ENCODE data around the gene AGBL5.

Gene AGBL5

GRCh38 chr2:27050996-27051901, at the start of gene AGBL5:
TSS of gene AGBL5 (plus strand) at chr2:27051668. CDS start at chr2:27052959, 1,291 bp downstream.
- DNase-seq (ENCODE audit: low read depth, low spot score), result peak; percentile 83

- DNase-seq (ENCODE audit: low read depth, low spot score), result no peak
These were observed 49.5 kb upstream of the AGBL5 start for GRCh38 chr2:27001950-27002349.

- DNase-seq (ENCODE audit: low read depth, low spot score), result no peak
These were observed 48.5 kb upstream of the AGBL5 start for GRCh38 chr2:27003007-27003406.

- DNase-seq (ENCODE audit: low read depth, low spot score), result no peak
These were observed 47.6 kb upstream of the AGBL5 start for GRCh38 chr2:27003857-27004256.

GRCh38 chr2:27006602-27007415, 44.7 kb upstream of the AGBL5 start:
- DNase-seq (ENCODE audit: low read depth, low spot score), result no peak

- no peak for DNase-seq (ENCODE audit: low read depth, low spot score)
These were observed 43.8 kb upstream of the AGBL5 start for GRCh38 chr2:27007416-27008374.

GRCh38 chr2:27008678-27009077, 42.8 kb upstream of the AGBL5 start:
- no peak for DNase-seq (ENCODE audit: low read depth, low spot score)

- DNase-seq (ENCODE audit: low read depth, low spot score), result no peak
These were observed 42.4 kb upstream of the AGBL5 start for GRCh38 chr2:27009083-27009482.

- no peak for DNase-seq (ENCODE audit: low read depth, low spot score)
These were observed 41.8 kb upstream of the AGBL5 start for GRCh38 chr2:27009716-27010115.

GRCh38 chr2:27010139-27010538, 41.3 kb upstream of the AGBL5 start:
- no peak for DNase-seq (ENCODE audit: low read depth, low spot score)

GRCh38 chr2:27013738-27014137, 37.7 kb upstream of the AGBL5 start:
- no peak for DNase-seq (ENCODE audit: low read depth, low spot score)

- no peak for DNase-seq (ENCODE audit: low read depth, low spot score)
These were observed 36.6 kb upstream of the AGBL5 start for GRCh38 chr2:27014771-27015433.

- no peak for DNase-seq (ENCODE audit: low read depth, low spot score)
These were observed 34.6 kb upstream of the AGBL5 start for GRCh38 chr2:27016801-27017325.

GRCh38 chr2:27018142-27018541, 33.3 kb upstream of the AGBL5 start:
- no peak for DNase-seq (ENCODE audit: low read depth, low spot score)

GRCh38 chr2:27019459-27019858, 32.0 kb upstream of the AGBL5 start:
- DNase-seq (ENCODE audit: low read depth, low spot score), result no peak

GRCh38 chr2:27019931-27020855, 31.3 kb upstream of the AGBL5 start:
- DNase-seq (ENCODE audit: low read depth, low spot score), result no peak

- DNase-seq (ENCODE audit: low read depth, low spot score), result no peak
These were observed 30.0 kb upstream of the AGBL5 start for GRCh38 chr2:27021253-27022049.

- no peak for DNase-seq (ENCODE audit: low read depth, low spot score)
These were observed 27.7 kb upstream of the AGBL5 start for GRCh38 chr2:27023740-27024139.

- DNase-seq (ENCODE audit: low read depth, low spot score), result no peak
These were observed 27.3 kb upstream of the AGBL5 start for GRCh38 chr2:27024188-27024587.
